ENCODE measurements around the gene EHBP1L1.
"Not testable (repeated sequence)": the region's sequence is repeated elsewhere in the genome, so short reads cannot be mapped to it uniquely, and the experiment has no call there.

EHBP1L1 gene

DNA sequence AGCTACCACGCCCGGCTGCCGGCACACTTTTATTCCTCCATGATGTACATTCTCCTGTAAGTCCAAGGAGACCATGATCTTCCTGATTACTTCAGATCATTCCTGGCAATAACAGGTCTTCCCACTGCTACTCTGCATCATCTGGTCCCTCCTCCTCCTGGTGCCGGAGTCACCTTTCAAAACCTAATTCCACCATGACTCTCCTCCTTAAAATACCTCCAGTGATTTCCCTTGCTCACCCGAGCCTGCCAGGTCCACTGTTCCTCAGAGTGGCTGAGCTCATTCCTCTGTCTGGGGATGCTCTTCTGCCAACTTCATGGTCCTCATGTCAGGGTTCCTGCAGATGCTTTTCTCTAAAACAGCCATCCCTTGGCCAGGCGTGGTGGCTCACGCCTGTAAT lies 13.8 kb upstream of the EHBP1L1 start:
- TF ChIP-seq ZFP3 (CRISPR knock-in tag; IDR thresholded peaks at IDR 0.05) (no peak), PATZ1 (CRISPR knock-in tag; IDR thresholded peaks at IDR 0.05; ENCODE audit: borderline replicate concordance) (no peak)
- TF ChIP-seq, protein P1, sequence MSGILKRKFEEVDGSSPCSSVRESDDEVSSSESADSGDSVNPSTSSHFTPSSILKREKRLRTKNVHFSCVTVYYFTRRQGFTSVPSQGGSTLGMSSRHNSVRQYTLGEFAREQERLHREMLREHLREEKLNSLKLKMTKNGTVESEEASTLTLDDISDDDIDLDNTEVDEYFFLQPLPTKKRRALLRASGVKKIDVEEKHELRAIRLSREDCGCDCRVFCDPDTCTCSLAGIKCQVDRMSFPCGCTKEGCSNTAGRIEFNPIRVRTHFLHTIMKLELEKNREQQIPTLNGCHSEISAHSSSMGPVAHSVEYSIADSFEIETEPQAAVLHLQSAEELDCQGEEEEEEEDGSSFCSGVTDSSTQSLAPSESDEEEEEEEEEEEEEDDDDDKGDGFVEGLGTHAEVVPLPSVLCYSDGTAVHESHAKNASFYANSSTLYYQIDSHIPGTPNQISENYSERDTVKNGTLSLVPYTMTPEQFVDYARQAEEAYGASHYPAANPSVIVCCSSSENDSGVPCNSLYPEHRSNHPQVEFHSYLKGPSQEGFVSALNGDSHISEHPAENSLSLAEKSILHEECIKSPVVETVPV (CRISPR knock-in tag; IDR thresholded peaks at IDR 0.05): no peak
- no peak for ATAC-seq

GRCh38 chr11:65562788-65563187 lies 13.1 kb upstream of the EHBP1L1 start:
- no peak for ATAC-seq
- TF ChIP-seq ZNF565 (CRISPR knock-in tag; conservative IDR thresholded peaks at IDR 0.05; ENCODE audit: low read depth) (no peak), GLIS3 (CRISPR knock-in tag; IDR thresholded peaks at IDR 0.05) (no peak), ZC3H10 (CRISPR knock-in tag; IDR thresholded peaks at IDR 0.05) (no peak), CSDC2 (CRISPR knock-in tag; IDR thresholded peaks at IDR 0.05) (no peak), CREB5 (CRISPR knock-in tag; IDR thresholded peaks at IDR 0.05; ENCODE audit: low read depth) (no peak), ZFP3 (CRISPR knock-in tag; IDR thresholded peaks at IDR 0.05) (no peak), BACH2 (CRISPR knock-in tag; IDR thresholded peaks at IDR 0.05; ENCODE audit: borderline replicate concordance) (no peak), ZNF8 (CRISPR knock-in tag; IDR thresholded peaks at IDR 0.05) (no peak), ZNF70 (CRISPR knock-in tag; IDR thresholded peaks at IDR 0.05) (no peak), PPARA (CRISPR knock-in tag; IDR thresholded peaks at IDR 0.05; ENCODE audit: borderline replicate concordance) (no peak), RARB (CRISPR knock-in tag; IDR thresholded peaks at IDR 0.05) (no peak), ISL1 (CRISPR knock-in tag; IDR thresholded peaks at IDR 0.05) (no peak), POU6F1 (CRISPR knock-in tag; IDR thresholded peaks at IDR 0.05; ENCODE audit: borderline replicate concordance, low read depth) (no peak), ARNTL (CRISPR knock-in tag; IDR thresholded peaks at IDR 0.05; ENCODE audit: borderline replicate concordance, low read depth) (no peak), SNAI2 (CRISPR knock-in tag; IDR thresholded peaks at IDR 0.05) (no peak)
- TF ChIP-seq, protein P1 (CRISPR knock-in tag; IDR thresholded peaks at IDR 0.05): no peak

- ATAC-seq: no peak
- TF ChIP-seq GLIS3 (CRISPR knock-in tag; IDR thresholded peaks at IDR 0.05) (no peak), RARB (CRISPR knock-in tag; IDR thresholded peaks at IDR 0.05) (no peak), ZNF565 (CRISPR knock-in tag; conservative IDR thresholded peaks at IDR 0.05; ENCODE audit: low read depth) (no peak), ZNF8 (CRISPR knock-in tag; IDR thresholded peaks at IDR 0.05) (no peak), PATZ1 (CRISPR knock-in tag; IDR thresholded peaks at IDR 0.05; ENCODE audit: borderline replicate concordance) (no peak)
Measured at GRCh38 chr11:65563601-65564000, 12.3 kb upstream of the EHBP1L1 start.

DNA sequence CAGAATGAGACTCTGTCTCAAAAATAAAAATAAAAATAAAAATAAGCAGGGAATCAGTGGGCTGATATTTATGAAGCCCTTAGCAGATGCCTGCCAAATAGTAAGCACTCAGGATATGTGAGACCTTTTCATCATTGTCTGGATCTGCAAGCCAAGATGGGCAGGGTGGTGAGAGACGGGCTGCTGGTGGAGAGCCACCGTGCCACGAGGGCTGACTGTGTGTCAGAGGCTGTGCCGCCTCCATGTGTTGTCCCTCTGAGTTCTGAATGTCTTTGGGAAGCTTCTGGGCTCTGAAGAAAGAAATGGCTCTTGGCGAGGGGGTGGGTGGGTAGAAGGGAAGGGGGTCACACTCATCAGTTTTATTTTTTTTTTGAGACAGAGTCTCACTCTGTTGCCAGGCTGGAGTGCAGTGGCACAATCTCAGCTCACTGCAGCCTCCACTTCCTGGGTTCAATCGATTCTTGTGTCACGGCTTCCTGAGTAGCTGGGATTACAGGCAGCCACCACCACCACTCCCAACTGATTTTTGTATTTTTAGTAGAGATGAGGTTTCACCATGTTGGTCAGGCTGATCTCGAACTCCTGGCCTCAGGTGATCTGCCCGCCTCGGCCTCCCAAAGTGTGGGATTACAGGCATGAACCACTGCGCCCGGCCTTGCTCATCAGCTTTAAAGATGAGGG lies 10.8 kb upstream of the EHBP1L1 start:
- ATAC-seq: not testable (repeated sequence)
